ENCODE data around the gene RAB11FIP4.
"Not testable (repeated sequence)": the region's sequence is repeated elsewhere in the genome, so short reads cannot be mapped to it uniquely, and the experiment has no call there.

Gene RAB11FIP4

GRCh38 chr17:31433811-31434726, 42.6 kb downstream of the RAB11FIP4 start:
- DNase-seq (ENCODE audit: low read depth): no peak

- no peak for DNase-seq (ENCODE audit: low read depth)
Observed at GRCh38 chr17:31434727-31435050, 43.2 kb downstream of the RAB11FIP4 start.

GRCh38 chr17:31435581-31435980, 44.1 kb downstream of the RAB11FIP4 start:
- no peak for DNase-seq (ENCODE audit: low read depth)

- no peak for DNase-seq (ENCODE audit: low read depth)
Observed at GRCh38 chr17:31437720-31438400, 46.4 kb downstream of the RAB11FIP4 start.

- no peak for DNase-seq (ENCODE audit: low read depth)
Observed at GRCh38 chr17:31439716-31440115, 48.2 kb downstream of the RAB11FIP4 start.

GRCh38 chr17:31442276-31442675, 50.8 kb downstream of the RAB11FIP4 start:
- no peak for DNase-seq (ENCODE audit: low read depth)

GRCh38 chr17:31442856-31443255, 51.4 kb downstream of the RAB11FIP4 start:
- DNase-seq (ENCODE audit: low read depth): not testable (repeated sequence)

- DNase-seq (ENCODE audit: low read depth): no peak
Observed at GRCh38 chr17:31443386-31443785, 51.9 kb downstream of the RAB11FIP4 start.

- no peak for DNase-seq (ENCODE audit: low read depth)
Observed at GRCh38 chr17:31444026-31444425, 52.6 kb downstream of the RAB11FIP4 start.

GRCh38 chr17:31446195-31446967, 54.9 kb downstream of the RAB11FIP4 start:
- DNase-seq (ENCODE audit: low read depth): no peak

- peak; percentile 43 for DNase-seq (ENCODE audit: low read depth)
Observed at GRCh38 chr17:31448467-31449077, 57.1 kb downstream of the RAB11FIP4 start.

GRCh38 chr17:31449111-31449510, 57.6 kb downstream of the RAB11FIP4 start:
- no peak for DNase-seq (ENCODE audit: low read depth)

GRCh38 chr17:31449746-31450145, 58.3 kb downstream of the RAB11FIP4 start:
- no peak for DNase-seq (ENCODE audit: low read depth)

GRCh38 chr17:31452101-31452500, 60.6 kb downstream of the RAB11FIP4 start:
- no peak for DNase-seq (ENCODE audit: low read depth)

GRCh38 chr17:31452561-31453110, 61.2 kb downstream of the RAB11FIP4 start:
- DNase-seq (ENCODE audit: low read depth): no peak

GRCh38 chr17:31453896-31454295, 62.4 kb downstream of the RAB11FIP4 start:
- DNase-seq (ENCODE audit: low read depth): no peak

- DNase-seq (ENCODE audit: low read depth): no peak
Observed at GRCh38 chr17:31456814-31457213, 65.3 kb downstream of the RAB11FIP4 start.

GRCh38 chr17:31457391-31458234, 66.1 kb downstream of the RAB11FIP4 start:
- no peak for DNase-seq (ENCODE audit: low read depth)

- DNase-seq (ENCODE audit: low read depth): no peak
Observed at GRCh38 chr17:31458829-31459228, 67.4 kb downstream of the RAB11FIP4 start.

GRCh38 chr17:31459716-31460115, 68.2 kb downstream of the RAB11FIP4 start:
- DNase-seq (ENCODE audit: low read depth): no peak

GRCh38 chr17:31460226-31460721, 68.8 kb downstream of the RAB11FIP4 start:
- DNase-seq (ENCODE audit: low read depth): no peak
